DND-41 (cell line): ENCODE measurements around the gene ICE2.

Experiments used
- ATAC-seq: fragments of 200-7000 bp; cut with Tn5 transposase; 3 replicates; pipeline ENCODE4 v1.9.1; 2021; ENCODE audit warnings: low read depth; ENCODE audit not compliant: insufficient read depth
- DNase-seq: peaks from one replicate; pipeline ENCODE4 v3.0.0-alpha.2; 2020
- H2AFZ ChIP-seq: 2 replicates; pipeline ENCODE4 v1.6.0; 2012; ENCODE audit warnings: low read depth, low read length
- H3K27ac ChIP-seq: 2 replicates; pipeline ENCODE4 v1.5.1; 2012; ENCODE audit warnings: low read length, inconsistent platforms
- H3K27me3 ChIP-seq: fragments of 200-600 bp; sonication (generic); 2 replicates; pipeline ENCODE4 v1.6.0; 2012; ENCODE audit warnings: low read length, mild to moderate bottlenecking, inconsistent platforms; ENCODE audit not compliant: insufficient read depth, poor library complexity
- H3K36me3 ChIP-seq: 2 replicates; pipeline ENCODE4 v1.5.1; 2012; ENCODE audit warnings: low read length, inconsistent platforms; ENCODE audit not compliant: insufficient read depth
- H3K4me1 ChIP-seq: 2 replicates; pipeline ENCODE4 v1.5.1; 2012; ENCODE audit warnings: mild to moderate bottlenecking, low read length; ENCODE audit not compliant: insufficient read depth
- H3K4me2 ChIP-seq: 2 replicates; pipeline ENCODE4 v1.6.0; 2012; ENCODE audit warnings: mild to moderate bottlenecking, moderate library complexity, low read length, inconsistent platforms; ENCODE audit not compliant: insufficient read depth
- H3K4me3 ChIP-seq, 2 experiments: fragments of 200-600 bp in 1 of 2; shearing (Covaris generic) in 1 of 2; 2 replicates each; pipeline ENCODE4 v1.5.1; 2012 to 2016; ENCODE audit warnings: inconsistent platforms in 2 of 2, low read length in 2 of 2, mild to moderate bottlenecking in 2 of 2, low read depth in 1 of 2, moderate library complexity in 1 of 2
- H3K79me2 ChIP-seq: 2 replicates; pipeline ENCODE4 v1.6.0; 2012; ENCODE audit warnings: low read length, inconsistent platforms; ENCODE audit not compliant: insufficient read depth
- H3K9ac ChIP-seq: 2 replicates; pipeline ENCODE4 v1.6.0; 2012; ENCODE audit warnings: low read depth, mild to moderate bottlenecking, inconsistent platforms, low read length, moderate library complexity
- H3K9me3 ChIP-seq: 2 replicates; pipeline ENCODE4 v1.5.1; 2012; ENCODE audit warnings: low read length, moderate library complexity, mild to moderate bottlenecking, inconsistent platforms; ENCODE audit not compliant: insufficient read depth, severe bottlenecking
- H4K20me1 ChIP-seq: 2 replicates; pipeline ENCODE4 v1.6.0; 2012; ENCODE audit warnings: low read length; ENCODE audit not compliant: insufficient read depth
- EZH2 ChIP-seq: IDR thresholded peaks from 3 replicates; pipeline ENCODE4 v1.6.1; 2012; ENCODE audit warnings: borderline replicate concordance, low read depth, mild to moderate bottlenecking, moderate library complexity, low read length, inconsistent platforms; ENCODE audit not compliant: severe bottlenecking
- TF ChIP-seq, protein P1 (sequence below): IDR thresholded peaks from 2 replicates; pipeline ENCODE4 v1.5.1; 2012; ENCODE audit warnings: borderline replicate concordance, low read length, moderate library complexity, mild to moderate bottlenecking; ENCODE audit not compliant: poor library complexity, severe bottlenecking; ENCODE audit errors: extremely low read depth

Gene ICE2

DNA sequence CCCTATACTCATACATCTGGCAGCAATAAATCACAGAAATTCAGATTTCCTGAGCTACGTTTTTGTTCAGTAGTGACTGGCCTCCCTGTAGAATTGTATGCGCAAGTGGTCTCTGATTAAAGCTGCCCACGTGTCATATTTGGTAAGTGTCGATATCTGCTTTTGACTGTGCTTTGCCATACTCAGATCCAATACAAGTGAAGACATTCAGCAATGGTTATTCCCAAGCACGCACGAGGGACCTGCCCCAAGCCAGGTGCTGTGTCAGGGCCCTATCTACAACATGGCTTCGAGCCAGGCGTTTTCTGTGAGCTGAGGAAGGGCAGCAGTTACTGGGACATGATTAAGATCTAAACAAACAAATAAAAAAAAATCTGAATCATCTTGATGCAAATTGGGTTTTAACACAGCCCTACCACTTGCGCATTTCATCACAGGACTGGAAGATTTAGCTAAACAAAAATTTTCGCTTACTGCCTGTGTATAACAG, 47.2 kb upstream of the ICE2 start:
- DNase-seq: no peak
- no peak overlapping the region for H3K4me2 ChIP-seq
- H3K4me3 ChIP-seq: no peak overlapping the region
- no peaks in the 10 kb centered on the region for H3K9me3 ChIP-seq
- no peak overlapping the region for H3K27ac ChIP-seq
- ATAC-seq: no peak
- H3K27me3 ChIP-seq: no peaks in the 10 kb centered on the region
- no peak overlapping the region for H2AFZ ChIP-seq
- H4K20me1 ChIP-seq: no peaks in the 10 kb centered on the region
- no peaks in the 10 kb centered on the region for H3K79me2 ChIP-seq
- H3K9ac ChIP-seq: no peak overlapping the region
- no peaks in the 10 kb centered on the region for H3K4me1 ChIP-seq
- no peaks in the 10 kb centered on the region for H3K36me3 ChIP-seq
- TF ChIP-seq, protein P1, sequence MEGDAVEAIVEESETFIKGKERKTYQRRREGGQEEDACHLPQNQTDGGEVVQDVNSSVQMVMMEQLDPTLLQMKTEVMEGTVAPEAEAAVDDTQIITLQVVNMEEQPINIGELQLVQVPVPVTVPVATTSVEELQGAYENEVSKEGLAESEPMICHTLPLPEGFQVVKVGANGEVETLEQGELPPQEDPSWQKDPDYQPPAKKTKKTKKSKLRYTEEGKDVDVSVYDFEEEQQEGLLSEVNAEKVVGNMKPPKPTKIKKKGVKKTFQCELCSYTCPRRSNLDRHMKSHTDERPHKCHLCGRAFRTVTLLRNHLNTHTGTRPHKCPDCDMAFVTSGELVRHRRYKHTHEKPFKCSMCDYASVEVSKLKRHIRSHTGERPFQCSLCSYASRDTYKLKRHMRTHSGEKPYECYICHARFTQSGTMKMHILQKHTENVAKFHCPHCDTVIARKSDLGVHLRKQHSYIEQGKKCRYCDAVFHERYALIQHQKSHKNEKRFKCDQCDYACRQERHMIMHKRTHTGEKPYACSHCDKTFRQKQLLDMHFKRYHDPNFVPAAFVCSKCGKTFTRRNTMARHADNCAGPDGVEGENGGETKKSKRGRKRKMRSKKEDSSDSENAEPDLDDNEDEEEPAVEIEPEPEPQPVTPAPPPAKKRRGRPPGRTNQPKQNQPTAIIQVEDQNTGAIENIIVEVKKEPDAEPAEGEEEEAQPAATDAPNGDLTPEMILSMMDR: no peak
- TF ChIP-seq EZH2: no peak

DNA sequence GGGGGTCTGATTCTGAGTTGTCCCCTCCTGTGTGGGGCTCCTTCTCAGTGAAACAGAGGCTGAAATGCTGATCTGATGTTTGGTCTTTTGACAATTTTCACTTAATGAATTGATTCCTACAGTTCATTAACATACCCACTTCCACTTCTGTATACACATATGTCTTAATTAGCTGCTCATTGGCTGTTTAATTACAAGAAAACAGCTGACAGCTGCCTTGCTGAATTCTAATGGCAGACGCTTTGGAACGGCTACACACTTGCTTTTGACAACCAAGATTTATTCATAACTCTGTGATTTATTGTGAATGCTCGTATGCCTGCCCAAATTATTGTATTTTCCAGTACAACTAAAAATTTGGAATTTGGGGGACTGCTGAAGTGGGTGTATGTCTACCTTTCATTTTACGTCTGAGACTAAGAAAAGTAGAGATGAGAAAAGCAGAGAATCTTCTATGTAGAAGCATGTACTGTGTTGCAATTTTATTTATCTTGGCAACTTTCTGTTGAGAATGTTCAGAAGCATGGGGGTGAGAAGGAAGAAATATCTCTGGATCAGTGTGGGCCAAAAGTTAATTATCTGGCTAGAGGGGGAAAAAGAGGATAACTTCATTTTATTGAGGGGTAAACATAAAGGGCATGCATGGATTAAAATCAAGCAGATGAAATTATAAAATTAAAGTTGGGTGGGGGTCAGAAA, 46.5 kb upstream of the ICE2 start:
- no peak overlapping the region for H2AFZ ChIP-seq
- no peaks in the 10 kb centered on the region for H4K20me1 ChIP-seq
- H3K27me3 ChIP-seq: no peaks in the 10 kb centered on the region
- no peaks in the 10 kb centered on the region for H3K4me1 ChIP-seq
- H3K36me3 ChIP-seq: no peaks in the 10 kb centered on the region
- ATAC-seq (no peak), DNase-seq (no peak)
- no peaks in the 10 kb centered on the region for H3K79me2 ChIP-seq
- H3K4me3 ChIP-seq: no peak overlapping the region
- no peak overlapping the region for H3K9ac ChIP-seq
- no peaks in the 10 kb centered on the region for H3K9me3 ChIP-seq
- no peak overlapping the region for H3K4me2 ChIP-seq
- no peak overlapping the region for H3K27ac ChIP-seq
- TF ChIP-seq, protein P1: no peak
- no peak for TF ChIP-seq EZH2

DNA sequence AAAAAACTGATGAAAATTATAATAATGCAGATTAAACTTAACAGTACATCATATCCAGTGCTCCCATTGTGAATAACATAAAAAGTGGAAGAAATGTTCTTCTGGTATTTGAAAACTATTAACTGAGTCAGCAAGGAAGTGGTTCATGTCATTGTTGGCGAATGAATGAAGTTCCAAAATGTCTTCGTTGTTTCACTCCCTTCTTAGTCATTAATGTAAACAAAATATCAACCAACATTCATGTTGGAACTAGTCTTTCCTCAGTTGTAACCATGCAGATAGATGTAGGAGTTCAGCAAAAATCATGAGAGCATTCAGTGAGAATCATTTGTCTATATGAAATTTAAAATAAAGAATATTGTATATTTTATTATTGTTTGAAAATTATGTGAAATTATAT, 44.1 kb upstream of the ICE2 start:
- Histone ChIP-seq H2AFZ (no peak overlapping the region), H3K36me3 (no peaks in the 10 kb centered on the region), H4K20me1 (no peaks in the 10 kb centered on the region), H3K4me1 (no peaks in the 10 kb centered on the region), H3K79me2 (no peaks in the 10 kb centered on the region), H3K27ac (no peak overlapping the region), H3K4me2 (no peak overlapping the region), H3K4me3 (no peak overlapping the region), H3K27me3 (no peaks in the 10 kb centered on the region), H3K9ac (no peak overlapping the region), H3K9me3 (no peaks in the 10 kb centered on the region)
- DNase-seq: no peak
- no peak for TF ChIP-seq EZH2
- TF ChIP-seq, protein P1: no peak
- ATAC-seq: no peak
